Activated CD8-positive, alpha-beta memory T cell treated with anti-CD3 and anti-CD28 coated beads, Interleukin-2, amount 50 U/mL, for 4 hours (primary cell): ENCODE data around the gene LPAR5.

Experiments
- DNase-seq: peaks from one replicate; pipeline ENCODE4 v3.0.0-alpha.2; 2020

The LPAR5 gene

GRCh38 chr12:6635375-6635855, 344 bp downstream of the LPAR5 start:
- peak; percentile 65 for DNase-seq

- peak; percentile 49 for DNase-seq
Measured at GRCh38 chr12:6632026-6632983, 3.5 kb downstream of the LPAR5 start.

- DNase-seq: no peak
Measured at GRCh38 chr12:6631549-6631961, 4.2 kb downstream of the LPAR5 start.

GRCh38 chr12:6630736-6631135, 5.0 kb downstream of the LPAR5 start:
- DNase-seq: no peak

- no peak for DNase-seq
Measured at GRCh38 chr12:6627616-6628015, 8.1 kb downstream of the LPAR5 start.

- no peak for DNase-seq
Measured at GRCh38 chr12:6626654-6627283, 9.0 kb downstream of the LPAR5 start.

- DNase-seq: no peak
Measured at GRCh38 chr12:6620885-6621274, 14.9 kb downstream of the LPAR5 start.

GRCh38 chr12:6620137-6620884, 15.4 kb downstream of the LPAR5 start:
- DNase-seq: peak; percentile 55

- no peak for DNase-seq
Measured at GRCh38 chr12:6618483-6619225, 17.1 kb downstream of the LPAR5 start.

- no peak for DNase-seq
Measured at GRCh38 chr12:6615802-6616201, 20.0 kb downstream of the LPAR5 start.

GRCh38 chr12:6614513-6615172, 21.1 kb downstream of the LPAR5 start:
- no peak for DNase-seq

GRCh38 chr12:6613776-6614512, 21.8 kb downstream of the LPAR5 start:
- DNase-seq: no peak

- no peak for DNase-seq
Measured at GRCh38 chr12:6613015-6613775, 22.6 kb downstream of the LPAR5 start.

- no peak for DNase-seq
Measured at GRCh38 chr12:6612652-6613014, 23.1 kb downstream of the LPAR5 start.

GRCh38 chr12:6612247-6612646, 23.5 kb downstream of the LPAR5 start:
- DNase-seq: no peak

- DNase-seq: no peak
Measured at GRCh38 chr12:6608592-6609281, 27.0 kb downstream of the LPAR5 start.

GRCh38 chr12:6607751-6608591, 27.8 kb downstream of the LPAR5 start:
- DNase-seq: peak; percentile 56

GRCh38 chr12:6606331-6607131, 29.2 kb downstream of the LPAR5 start:
- peak; percentile 75 for DNase-seq
